ENCODE results near the gene TBC1D3C.
"Not testable (repeated sequence)": the region's sequence is repeated elsewhere in the genome, so short reads cannot be mapped to it uniquely, and the experiment has no call there.

GRCh38 chr17:38094059-38094694, 25.7 kb upstream of the TBC1D3C start:
- not testable (repeated sequence) for TF ChIP-seq CTCF, POLR2A (IDR thresholded peaks at IDR 0.05)
